HG03175 (cell line): ENCODE measurements around the gene NOL3.

ENCODE experiments used
- ATAC-seq: cut with Tn5 transposase; IDR thresholded peaks from one replicate; pipeline ENCODE4 v1.9.1; 2021; ENCODE audit warnings: mild to moderate bottlenecking, moderate library complexity; ENCODE audit not compliant: unreplicated experiment

The NOL3 gene

DNA sequence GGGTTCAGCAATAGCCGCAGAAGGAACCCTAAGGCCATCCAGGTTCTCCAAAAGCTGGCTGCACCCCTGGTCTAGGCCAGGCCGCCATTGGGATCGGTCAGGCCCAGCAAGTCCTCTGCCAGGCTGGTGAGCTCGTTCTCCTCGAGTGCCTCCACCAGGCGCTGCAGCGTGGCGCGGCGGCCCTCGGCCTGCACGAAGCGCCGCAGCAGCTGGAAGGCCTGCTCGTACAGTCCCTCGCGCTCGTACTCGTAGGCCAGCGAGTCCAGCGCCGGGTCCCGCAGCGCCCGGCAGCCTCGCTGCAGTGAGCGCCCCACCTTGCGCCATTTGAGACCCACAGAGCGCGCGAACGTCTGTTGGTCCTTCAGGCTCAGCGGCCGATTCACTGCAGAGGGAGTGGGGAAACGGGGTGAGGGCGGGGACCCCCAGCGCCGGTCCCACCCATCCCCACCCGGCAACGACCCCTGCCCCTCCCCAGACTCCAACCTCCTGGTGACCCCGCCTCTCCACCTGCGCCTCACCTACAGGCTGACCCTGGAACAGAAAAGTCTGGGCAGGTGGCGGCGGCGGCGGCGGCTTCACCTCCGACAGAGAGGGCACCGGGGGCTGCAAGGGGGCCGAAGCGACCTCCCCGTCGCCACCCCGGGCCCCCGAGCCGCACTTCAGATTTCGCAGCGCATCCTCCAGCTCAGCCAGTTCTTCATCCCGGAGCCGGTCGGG, 15.6 kb upstream of the NOL3 start:
- ATAC-seq, result no peak

DNA sequence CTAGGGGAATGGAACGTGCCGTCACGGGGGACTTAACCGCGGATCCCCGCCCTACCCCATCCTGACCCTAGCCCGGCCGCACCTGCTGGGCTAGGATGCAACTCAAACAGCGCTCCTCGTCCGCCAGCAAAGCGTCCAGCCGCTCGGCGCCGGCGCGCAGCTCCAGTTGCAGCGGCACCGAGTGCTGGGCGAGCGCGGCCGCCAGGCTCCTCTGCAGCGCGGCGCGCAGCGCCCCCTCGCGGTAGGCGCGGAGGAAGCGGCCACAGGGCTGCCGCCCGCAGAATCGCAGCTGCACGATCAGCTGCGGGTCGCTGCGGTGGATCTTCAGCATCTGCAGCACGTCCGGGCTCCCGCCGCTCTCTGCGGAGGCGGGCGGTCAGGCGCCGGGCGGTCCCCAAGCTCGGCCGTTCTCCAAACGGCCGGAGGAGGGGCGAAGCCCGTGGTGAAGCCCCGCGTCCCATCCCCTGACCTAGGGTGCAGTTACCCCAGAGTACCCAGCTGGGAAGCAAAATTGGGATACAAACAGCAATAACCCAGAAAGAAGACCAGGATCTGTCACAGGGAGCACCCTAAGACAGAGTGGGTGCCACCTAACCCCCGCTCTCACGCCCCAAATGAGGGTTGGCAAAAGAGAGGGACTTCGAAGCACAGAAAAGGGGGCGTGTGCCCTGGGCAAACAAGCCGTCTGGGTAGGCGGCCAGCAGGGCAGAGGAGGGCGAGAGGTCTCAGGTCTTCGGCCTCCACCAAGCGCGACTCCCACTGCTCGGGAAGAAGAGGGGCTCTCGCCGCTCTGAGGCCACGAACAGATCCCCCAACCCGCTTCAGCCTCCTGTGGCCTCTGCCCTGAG, 14.8 kb upstream of the NOL3 start:
- peak; percentile 21 for ATAC-seq

DNA sequence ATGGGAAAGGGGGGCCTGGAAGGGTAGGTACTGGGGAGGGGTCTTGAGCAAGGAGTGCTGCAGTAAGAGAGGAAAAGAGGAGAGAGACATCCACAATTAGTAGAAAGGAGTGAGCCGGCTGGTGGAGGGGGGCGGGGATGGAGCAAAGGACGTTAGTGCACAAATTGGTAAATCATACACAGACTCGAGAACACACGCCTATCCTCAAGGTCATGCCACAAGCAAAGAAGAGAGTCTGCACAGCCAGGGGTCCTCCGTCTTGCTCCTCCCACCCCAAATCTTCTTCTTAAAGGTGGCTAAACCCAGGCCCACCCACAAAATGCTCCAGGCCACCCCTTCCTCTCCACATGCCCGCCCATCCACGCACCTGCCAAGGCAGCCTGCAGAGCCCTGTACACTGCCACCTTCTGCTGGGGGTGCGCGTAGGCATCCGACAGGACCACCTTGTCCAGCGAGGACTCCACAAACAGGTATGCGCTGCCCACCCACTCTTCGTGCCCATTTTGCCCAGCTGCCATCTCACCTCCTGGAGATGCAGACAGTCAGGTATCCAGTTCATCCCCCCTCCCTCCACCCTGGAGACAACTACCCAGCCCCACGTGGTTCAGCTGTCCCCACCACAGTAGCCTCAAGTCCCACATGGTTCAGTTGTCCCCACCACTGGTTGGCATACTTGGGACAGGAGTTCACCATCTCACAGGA, 14.0 kb upstream of the NOL3 start:
- ATAC-seq, result no peak

DNA sequence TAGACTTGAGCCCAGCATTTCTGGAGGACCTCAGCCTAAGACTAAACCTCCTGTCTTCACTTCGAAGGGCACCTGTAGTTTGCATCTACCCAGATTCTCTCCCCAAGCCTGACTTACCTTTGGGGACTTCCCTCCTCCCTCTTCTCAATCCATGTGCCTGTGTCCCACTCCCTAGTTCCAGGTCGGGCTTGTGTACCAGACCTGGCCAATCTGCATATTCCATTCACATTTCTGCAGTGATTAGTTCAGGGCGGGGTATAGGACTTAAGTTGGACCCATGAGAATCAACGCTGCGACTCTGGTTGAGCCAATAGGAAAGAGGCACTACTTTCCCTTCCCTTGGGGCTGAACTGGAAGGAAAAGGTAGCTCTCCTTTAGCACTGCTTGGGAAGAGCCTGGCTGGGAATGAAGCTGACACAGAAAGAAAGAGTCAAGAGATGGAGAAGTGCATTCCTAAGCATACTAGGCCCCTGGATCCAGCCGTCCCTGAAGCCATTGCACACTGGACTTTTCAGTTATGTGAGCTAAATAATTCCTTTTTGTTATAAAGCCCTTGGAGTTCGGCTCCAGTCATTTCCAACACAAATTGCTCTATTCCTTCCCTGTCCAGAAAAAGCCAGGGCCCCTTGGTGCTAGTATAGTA, 13.1 kb upstream of the NOL3 start:
- no peak for ATAC-seq

DNA sequence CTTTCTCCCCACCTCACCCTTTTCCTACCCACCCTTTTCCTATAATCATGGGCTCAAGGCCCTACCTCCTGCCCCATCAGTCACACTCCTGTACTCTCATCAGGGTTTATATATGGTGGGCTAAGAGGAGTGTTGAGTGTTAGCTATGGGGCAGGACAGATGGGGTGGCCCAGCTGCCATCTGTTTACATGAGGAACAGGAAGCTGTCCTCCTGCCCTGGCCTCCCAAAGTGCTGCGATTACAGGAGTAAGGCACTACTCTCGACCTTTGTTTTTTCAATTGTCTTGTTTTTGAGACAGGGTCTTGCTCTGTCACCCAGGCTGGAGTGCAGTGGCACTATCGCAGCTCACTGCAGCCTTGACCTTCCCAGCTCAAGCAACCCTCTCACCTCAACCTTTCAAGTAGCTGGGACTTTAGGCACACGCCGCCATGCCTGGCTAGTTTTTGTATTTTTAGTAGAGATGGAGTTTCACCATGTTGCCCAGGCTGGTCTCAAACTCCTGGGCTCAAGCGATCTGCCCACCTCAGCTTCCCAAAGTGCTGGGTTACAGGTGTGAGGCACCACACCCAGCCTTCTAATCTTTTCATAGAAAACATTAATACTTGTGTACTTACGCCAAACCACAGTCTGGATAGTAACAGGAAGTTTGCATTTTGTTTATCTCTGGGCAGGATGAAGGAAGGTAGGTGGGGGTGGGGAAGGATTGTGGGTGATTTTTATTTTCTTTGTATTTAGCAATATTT, 12.3 kb upstream of the NOL3 start:
- ATAC-seq, result no peak

DNA sequence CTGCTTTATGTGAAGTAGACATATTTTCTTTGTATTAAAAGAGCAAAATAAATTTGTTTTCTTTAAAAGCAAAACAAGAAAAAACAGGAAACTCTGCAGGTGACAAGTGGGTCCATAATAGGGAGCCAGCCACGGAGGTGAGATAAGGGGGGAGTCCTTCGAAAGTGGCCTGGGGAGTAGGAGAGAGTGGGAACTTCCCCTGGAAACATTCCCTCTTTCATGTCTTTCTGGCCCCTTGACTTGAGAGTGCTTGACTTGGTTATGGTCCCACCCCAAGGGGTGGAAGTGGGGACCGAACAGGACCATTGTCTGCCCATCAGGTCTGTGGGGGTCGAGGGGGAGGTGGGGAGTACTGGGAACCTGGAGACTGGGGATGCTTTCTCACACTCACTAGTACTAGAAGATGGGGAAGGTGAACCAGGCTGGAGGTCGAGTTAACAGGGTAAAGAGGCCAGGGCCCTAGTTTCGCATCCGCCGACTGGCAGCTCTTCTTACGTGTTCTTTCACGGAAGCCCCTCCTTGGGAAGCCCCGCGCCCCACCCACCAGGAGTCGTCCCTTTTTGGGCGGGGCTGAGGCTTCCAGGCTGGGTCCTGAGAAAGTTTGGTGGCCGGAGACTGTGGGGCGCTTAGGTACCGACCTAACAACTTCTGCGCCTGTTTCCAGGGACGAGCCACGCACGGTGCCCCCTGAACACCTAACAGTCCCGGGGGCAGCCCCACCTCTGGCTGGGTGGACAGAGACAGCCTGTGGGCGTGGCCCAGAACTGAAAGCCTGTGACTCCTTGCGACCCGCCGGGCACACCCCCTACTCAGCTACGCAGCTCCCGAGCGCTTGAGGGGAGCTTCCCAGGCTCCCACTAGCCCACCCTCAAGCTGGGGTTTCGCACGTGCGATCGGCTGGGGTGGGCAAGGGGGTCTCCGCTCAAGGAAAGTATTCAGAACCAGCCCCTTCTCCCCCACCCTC, 11.4 kb upstream of the NOL3 start:
- peak; percentile 32 for ATAC-seq

DNA sequence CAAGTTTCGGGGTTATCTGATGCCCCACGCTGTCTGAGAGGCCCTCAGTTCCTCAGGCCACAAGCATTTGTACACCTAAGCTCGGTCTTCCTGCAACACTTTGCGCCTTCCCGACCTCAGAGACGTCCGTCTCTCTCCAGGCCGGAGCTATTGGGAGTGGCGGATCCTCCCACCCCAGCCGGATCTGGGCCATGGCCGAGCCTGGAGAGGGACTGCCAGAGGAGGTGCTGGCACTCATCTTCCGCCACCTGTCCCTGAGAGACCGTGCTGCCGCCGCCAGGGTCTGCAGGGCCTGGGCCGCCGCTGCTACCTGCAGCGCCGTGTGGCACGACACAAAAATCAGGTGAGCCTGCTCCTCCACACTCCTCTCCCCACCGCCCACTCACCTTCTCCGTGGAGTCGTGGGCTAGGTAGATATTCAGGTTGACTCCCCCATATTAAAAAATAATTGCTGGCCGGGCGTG, 8.7 kb upstream of the NOL3 start:
- ATAC-seq, result no peak

DNA sequence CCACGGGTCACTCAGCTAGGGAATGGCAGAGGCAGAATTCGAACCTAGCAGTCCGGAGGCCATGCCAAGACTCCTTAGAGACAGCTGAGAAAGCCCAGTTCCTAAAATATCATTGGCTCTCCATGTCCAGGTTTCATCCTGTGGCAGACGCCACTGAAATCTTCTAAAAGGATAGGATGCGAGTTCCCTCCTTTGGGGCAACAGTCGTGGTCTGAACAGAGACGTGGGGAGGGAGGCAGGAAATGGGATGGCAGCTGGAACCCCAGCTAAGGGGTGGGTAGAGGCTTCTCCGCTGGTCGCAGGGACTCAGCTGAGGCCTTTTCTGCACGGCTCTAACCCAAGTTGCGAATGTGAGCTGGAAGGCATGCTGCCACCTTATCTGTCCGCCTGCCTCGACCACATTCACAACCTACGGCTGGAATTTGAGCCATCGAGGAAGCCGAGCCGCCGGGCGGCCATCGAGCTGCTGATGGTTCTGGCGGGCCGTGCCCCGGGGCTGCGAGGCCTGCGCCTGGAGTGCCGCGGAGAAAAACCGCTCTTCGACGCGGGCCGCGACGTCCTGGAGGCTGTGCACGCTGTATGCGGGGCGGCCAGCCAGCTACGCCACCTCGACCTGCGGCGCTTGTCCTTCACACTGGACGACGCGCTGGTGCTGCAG, 7.7 kb upstream of the NOL3 start:
- no peak for ATAC-seq

DNA sequence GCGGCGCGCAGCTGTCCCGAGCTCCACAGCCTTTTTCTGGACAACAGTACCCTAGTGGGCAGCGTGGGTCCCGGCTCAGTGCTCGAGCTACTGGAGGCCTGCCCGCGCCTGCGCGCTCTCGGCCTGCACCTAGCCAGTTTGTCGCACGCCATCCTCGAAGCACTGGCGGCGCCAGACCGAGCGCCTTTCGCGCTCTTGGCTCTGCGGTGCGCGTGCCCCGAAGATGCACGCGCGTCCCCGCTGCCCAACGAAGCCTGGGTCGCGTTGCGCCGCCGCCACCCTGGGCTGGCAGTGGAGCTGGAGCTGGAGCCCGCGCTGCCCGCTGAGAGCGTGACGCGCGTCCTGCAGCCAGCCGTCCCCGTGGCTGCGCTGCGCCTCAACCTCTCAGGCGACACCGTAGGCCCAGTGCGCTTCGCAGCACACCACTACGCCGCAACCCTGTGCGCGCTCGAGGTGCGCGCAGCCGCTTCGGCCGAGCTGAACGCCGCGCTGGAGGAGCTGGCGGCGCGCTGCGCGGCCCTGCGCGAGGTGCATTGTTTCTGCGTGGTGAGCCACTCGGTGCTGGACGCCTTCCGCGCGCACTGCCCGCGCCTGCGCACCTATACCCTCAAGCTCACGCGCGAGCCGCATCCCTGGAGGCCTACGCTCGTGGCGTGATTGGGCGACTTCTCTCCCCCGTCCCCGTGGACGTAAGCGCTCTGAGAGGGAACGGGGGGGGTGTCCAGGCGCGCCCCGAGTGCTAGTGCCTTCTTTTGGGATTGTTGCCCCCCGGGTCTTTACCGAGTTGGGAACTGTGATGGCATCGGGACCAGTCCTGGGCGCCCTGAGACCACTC, 7.0 kb upstream of the NOL3 start:
- ATAC-seq, result no peak

DNA sequence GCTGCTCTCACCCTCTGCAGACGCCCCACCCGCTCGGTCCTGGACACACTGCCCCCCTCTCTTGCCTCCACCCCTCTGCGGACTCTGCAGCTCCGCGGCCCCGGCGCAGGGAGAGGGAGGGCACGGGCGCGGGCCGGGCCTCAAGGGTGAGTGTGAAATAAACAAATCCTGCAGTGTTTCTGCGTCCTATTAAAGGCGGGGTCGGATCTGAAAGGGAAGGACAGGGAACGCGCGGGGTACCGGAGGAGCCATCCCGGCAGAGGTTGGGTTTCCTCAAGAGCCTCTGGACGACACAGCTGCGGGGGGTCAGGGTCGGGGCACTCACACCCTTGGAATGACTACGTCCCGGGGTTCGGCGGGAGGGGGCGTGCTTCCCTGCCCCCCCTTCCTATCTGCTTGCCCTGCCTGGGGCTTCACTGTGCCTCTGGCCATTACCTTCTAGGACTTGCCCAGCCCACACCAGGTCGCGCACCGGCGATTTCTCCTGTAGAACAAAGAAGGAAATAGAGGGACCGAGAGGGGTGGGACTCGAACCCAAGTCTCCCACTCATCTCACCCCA, 6.3 kb upstream of the NOL3 start:
- ATAC-seq, result no peak

DNA sequence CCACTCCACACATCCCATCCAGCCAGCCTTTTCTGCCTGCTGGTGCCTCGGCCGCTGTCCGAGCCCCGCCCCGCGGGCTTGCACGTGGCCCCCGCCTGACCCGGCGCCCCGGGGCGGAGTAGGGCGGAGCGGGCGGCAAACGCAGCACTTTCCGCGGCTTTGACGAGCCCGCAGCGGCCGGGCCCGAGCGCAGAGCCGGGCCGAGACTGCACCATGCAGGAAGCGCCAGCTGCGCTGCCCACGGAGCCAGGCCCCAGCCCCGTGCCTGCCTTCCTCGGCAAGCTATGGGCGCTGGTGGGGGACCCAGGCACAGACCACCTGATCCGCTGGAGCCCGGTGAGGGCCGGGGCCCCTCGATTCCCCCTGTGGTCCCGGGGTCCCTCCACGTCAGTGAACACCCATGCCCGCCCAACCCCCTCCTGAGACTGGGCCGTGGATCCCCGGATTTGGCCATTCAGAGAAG, 5.7 kb upstream of the NOL3 start, which contains the start of gene HSF4:
HSF4 (plus strand) TSS at position 147 of the 463 bp plus-strand sequence; CDS start at position 214, 67 bp downstream.
- no peak for ATAC-seq

DNA sequence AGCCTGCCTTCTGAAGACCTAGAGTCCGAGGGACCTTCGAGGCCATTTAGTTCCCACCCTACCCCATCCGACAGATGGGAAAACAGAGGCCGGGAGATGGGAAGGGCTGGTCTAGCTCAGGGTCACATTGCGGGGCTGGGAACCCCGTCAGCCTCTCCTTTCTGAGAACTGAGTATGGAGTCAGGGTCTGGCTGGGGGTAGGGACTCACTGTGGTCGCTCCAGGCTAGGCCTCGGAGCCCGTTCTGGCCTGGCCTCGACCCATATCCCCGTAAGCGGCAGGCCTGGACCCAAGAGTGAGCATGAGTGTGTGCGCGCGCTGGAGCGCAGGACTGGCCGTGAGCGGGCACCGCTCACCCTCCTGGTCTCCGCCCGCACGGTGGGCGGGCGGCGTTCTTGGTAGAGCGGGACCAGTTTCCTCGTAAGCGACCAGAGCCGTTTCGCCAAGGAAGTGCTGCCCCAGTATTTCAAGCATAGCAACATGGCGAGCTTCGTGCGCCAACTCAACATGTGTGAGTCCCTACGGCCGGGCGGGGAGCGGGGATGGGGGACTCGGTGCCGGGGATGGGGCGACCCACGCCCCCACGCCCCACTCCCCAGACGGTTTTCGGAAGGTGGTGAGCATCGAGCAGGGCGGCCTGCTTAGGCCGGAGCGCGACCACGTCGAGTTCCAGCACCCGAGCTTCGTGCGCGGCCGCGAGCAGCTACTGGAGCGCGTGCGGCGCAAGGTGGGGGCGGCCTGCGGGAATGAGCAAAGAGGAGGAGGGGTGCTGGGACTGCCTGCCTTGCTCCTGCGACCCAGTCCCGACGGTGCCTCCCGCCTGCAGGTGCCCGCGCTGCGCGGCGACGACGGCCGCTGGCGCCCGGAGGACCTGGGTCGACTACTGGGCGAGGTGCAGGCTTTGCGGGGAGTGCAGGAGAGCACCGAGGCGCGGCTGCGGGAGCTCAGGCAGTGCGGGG, 4.9 kb upstream of the NOL3 start:
- ATAC-seq, result no peak

DNA sequence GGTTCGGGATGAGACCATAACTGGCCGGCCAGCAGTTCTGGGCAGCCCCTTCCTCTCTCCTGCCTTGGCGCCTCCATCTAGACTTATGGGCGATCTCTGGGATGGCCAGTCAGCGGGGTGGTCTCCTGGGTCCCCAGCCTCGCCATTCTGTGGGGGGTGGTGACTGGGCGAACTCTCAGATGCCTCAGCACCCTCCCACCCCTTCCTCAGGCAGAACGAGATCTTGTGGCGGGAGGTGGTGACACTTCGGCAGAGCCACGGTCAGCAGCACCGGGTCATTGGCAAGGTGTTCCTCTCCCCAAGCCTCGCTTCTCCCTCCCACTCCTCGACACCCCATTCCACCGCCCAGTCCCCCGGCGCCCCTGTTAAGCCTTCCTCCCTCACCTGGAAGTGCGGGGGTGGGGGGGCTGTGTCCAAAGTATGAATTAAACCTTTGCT, 4.2 kb upstream of the NOL3 start:
- ATAC-seq, result no peak

DNA sequence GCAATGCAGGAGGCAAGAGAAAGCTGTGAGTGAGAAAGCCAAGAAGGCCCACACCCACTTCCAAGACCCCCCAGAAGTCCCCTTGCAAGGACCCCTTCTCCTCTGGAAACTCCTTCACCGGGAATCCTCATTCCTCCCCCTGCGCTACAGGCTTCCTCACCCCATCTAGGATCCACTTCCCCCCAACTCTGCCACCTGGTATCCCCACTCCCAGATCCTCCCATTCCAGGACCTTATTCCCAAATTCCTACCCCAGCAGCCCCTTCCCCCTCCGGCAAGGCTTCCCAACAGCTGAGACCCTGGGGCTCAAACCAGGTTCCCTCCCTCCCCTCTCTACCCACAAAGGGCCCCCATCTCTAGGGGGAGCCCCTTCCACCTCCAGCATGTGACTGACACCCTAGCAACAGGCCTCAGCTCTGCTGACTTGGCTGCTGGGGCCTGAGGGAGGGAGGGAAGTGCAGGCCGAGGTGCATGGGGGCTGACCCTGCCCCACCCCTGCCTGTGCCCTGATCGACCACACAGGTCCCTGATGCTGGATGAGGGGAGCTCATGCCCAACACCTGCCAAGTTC, 3.7 kb upstream of the NOL3 start:
- ATAC-seq, result no peak

DNA sequence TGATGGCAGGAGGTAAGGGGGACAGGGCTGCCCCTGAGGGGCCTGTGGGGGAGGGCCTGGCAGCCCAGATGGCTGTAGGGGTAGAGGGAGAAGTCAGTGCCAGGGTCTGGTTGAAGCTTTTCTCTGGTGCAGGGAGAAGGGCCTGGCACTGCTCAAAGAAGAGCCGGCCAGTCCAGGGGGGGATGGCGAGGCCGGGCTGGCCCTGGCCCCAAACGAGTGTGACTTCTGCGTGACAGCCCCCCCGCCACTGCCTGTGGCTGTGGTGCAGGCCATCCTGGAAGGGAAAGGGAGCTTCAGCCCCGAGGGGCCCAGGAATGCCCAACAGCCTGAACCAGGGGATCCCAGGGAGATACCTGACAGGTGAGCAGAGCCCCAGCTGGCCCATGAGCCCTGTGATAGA, 2.8 kb upstream of the NOL3 start:
- no peak for ATAC-seq

DNA sequence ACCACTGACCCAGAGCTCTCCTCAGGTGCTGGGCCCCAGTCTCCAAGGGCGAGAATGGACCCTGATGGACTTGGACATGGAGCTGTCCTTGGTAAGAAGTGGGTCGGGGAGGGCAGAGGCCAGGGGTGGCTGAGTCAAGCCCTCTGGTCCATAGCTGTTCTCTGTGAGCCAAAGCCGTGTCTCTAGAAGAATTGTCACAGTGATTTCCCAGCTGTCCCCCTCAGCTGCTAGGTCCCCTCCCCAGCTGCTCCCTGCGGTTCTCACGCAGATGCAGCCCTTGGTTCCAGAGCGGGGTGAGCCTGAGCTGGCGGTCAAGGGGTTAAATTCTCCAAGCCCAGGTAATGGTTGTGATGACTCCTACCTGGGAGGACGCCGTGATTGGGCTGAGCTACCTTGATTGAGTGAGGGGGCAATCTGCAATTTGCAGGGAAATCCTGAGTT, 1.3 kb upstream of the NOL3 start:
- ATAC-seq, result no peak
